GM19372 (cell line): ENCODE data around the gene GULP1.

Experiments
- ATAC-seq: cut with Tn5 transposase; IDR thresholded peaks from one replicate; pipeline ENCODE4 v1.9.1; 2021; ENCODE audit warnings: mild to moderate bottlenecking, low read depth, moderate library complexity; ENCODE audit not compliant: unreplicated experiment

GULP1 gene

GRCh38 chr2:188623995-188624643, 332.4 kb downstream of the GULP1 start:
- ATAC-seq: no peak

- ATAC-seq: no peak
These were observed 335.8 kb downstream of the GULP1 start for GRCh38 chr2:188627471-188627870.

- ATAC-seq: no peak
These were observed 337.5 kb downstream of the GULP1 start for GRCh38 chr2:188628989-188629752.

GRCh38 chr2:188629753-188630527, 338.3 kb downstream of the GULP1 start:
- ATAC-seq: no peak

- ATAC-seq: no peak
These were observed 339.5 kb downstream of the GULP1 start for GRCh38 chr2:188631037-188631809.

- ATAC-seq: no peak
These were observed 343.0 kb downstream of the GULP1 start for GRCh38 chr2:188634656-188635055.
